ENCODE measurements around the gene TJP1.

The TJP1 gene

DNA sequence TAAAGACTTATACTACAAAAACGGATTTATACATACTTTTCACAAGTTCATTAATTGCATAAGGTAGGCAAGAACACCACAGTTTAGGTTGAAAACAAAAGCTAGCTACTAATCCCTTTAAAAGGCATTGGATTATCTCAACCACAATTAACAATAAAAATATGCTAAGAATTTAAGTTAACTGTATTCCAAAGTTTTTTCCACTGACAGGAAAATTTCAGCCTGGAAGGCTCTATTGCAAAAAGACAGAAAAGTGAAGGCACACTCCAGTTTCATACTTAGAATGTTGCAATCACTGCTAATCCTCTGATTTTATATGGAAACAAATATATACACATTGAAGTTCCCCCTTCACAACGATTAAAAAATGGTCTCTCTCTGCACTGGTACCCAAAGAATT, 71.5 kb downstream of the TJP1 start:
- DNase-seq (ENCODE audit: extremely low read depth, low read depth) = no peak
- TF ChIP-seq, protein P1, sequence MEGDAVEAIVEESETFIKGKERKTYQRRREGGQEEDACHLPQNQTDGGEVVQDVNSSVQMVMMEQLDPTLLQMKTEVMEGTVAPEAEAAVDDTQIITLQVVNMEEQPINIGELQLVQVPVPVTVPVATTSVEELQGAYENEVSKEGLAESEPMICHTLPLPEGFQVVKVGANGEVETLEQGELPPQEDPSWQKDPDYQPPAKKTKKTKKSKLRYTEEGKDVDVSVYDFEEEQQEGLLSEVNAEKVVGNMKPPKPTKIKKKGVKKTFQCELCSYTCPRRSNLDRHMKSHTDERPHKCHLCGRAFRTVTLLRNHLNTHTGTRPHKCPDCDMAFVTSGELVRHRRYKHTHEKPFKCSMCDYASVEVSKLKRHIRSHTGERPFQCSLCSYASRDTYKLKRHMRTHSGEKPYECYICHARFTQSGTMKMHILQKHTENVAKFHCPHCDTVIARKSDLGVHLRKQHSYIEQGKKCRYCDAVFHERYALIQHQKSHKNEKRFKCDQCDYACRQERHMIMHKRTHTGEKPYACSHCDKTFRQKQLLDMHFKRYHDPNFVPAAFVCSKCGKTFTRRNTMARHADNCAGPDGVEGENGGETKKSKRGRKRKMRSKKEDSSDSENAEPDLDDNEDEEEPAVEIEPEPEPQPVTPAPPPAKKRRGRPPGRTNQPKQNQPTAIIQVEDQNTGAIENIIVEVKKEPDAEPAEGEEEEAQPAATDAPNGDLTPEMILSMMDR (IDR thresholded peaks at IDR 0.05; ENCODE audit: low read depth, low read length) = no peak

DNA sequence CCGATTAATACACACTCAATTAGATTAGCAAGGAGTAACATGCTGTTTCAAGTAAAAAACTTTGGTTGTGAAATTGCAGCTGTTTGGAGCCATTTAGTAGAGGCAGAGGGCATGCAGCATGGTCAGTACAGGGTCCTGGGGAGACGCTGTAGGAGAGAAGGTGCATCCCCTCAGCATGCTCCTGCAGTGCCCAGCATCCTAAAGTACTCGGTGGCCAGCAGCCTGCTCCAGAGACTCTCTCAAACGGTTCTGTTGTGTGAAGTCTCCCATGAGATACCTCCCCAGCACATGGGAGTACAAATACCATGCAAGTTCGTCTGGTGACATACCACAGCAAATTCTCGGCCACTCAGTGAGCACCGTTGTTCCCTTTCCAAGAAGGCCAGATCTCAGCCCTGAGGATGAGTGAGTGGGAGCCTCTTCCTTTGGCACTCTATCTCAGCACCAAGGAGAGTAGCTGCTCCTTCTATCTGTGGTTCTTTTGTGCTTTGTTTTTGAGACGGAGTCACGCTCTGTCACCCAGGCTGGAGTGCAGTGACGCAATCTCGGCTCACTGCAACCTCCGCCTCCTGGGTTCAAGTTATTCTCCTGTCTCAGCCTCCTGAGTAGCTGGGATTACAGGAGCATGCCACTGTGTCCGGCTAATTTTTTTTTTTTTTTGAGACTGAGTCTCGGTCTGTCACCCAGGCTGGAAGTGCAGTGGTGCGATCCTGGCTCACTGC, 72.7 kb downstream of the TJP1 start:
- TF ChIP-seq, protein P1 (IDR thresholded peaks at IDR 0.05; ENCODE audit: low read depth, low read length) = no peak

DNA sequence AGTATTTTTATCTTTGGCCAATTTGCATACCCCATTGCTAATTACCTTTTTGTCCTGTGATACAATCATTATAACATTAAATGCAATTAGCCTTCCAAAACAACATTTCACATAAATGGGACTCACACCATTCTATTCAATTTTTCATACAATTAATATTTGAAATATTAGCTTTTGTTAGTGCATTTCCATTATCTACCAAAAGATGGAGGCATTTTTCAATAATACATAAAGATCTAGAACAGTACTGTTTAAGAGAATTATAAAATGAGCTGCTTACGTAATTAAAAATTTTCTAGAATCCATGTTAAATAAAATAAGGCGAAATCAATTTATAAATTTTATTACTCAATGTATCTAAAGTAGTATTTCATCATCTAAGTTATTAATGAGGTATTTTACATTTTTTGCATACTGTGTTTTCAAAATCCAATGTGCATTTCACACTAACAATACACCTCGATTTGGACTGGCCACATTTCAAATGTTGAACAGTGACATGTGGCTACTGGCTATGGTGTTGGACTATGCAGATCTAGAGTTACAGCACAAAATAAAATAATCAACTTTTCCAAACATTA, 74.3 kb downstream of the TJP1 start:
- TF ChIP-seq, protein P1 (IDR thresholded peaks at IDR 0.05; ENCODE audit: low read depth, low read length) = peak; percentile 35
- no peak for DNase-seq (ENCODE audit: extremely low read depth, low read depth)

More for the DNA sequence above, 72.7 kb downstream of the TJP1 start:
- no peak for DNase-seq (ENCODE audit: extremely low read depth, low read depth)

DNA sequence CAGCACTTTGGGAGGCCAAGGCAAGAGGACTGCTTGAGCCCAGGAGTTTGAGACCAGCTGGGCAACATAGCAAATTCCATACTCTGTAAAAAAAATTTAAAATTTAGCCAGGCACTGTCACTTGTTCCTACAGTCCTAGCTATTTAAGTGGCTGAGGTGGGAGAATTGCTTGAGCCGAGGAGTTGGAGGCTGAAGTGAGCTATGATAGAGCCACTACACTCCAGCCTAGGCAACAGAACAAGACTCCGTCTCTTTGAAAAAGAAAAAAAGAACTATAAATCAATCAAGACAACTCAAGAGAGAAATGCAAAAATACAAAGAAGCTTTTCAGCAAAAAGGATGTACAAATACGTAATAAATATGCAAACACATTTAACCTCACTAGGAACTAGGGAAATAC, 78.8 kb downstream of the TJP1 start:
- no peak for DNase-seq (ENCODE audit: extremely low read depth, low read depth)
- TF ChIP-seq, protein P1 (IDR thresholded peaks at IDR 0.05; ENCODE audit: low read depth, low read length) = no peak

DNA sequence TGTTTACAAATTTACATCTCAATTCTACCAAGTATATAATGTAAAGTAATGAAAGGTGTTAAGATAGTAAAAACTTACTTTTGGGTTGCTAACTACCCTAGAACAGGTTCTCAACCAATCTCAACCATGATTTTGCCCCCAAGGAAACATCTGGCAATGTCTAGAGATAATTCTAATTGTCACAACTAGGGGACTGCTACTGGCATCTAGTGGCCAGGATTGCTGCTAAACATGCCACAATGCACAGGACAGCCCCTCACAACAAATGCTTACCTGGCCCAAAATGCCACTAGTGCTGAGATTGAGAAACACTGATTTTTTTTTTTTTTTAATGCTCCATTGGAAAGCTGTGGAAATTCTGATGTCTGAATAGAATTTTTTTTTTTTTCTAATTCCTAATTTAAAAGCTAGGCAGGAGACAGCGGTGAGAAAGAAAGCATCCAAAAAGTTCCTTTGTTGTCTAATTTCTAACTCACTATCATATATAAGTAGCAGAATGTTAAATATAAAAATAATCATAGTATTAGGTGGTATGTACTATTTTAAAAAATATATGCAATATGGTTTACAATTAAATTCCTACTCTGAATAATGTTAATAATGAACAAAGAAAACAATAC, 81.5 kb downstream of the TJP1 start:
- TF ChIP-seq, protein P1 (IDR thresholded peaks at IDR 0.05; ENCODE audit: low read depth, low read length) = no peak; the same call in 1 of the 2 replicates
- no peak for DNase-seq (ENCODE audit: extremely low read depth, low read depth)

DNA sequence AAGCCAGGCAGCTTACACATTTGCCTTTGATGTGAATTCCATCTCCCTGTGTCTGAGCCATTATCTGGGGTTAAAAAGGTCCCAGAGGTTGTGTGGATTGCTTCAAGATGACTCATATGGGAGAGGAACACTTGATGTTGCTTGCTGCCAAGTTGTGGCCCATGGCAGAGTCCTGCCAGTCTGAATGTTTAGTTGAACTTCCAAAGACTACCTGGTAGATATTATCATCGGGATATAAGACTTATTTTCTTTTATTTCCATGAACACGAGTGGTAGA, 85.6 kb downstream of the TJP1 start:
- no peak for DNase-seq (ENCODE audit: extremely low read depth, low read depth)
- TF ChIP-seq, protein P1 (IDR thresholded peaks at IDR 0.05; ENCODE audit: low read depth, low read length) = no peak

DNA sequence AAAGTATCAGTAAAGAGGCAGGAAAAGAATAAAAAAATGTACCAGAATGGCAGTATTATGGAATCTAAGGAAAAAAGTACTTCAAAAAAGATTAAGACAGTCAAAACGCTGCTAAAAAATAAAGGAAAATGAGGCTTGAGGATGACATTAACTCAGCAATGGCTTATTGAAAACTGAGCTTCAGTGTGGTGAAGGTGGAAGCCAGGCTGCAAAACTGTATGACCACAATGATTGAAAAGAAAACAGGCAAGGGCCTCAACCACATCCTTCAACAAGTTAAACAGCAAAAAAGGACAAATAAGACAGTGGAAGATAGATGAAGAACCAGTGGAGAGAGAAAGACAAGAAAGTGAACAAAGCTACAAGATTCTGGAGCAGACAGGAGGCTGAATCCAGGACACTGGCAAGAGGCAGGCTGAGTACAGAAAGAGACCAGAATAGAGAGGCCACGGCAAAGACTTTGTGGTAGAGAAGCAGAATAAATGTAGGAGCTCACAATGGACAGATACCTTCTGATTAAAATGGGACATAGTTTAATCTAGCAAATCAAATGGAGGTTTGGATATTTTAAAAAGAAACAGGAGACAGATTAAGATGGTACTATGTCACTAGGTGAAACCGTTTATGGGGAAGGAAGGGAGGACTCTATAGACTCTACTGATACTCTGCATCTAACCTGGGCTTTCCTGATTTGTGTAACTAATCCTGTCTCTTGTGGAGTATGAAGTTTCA, 86.1 kb downstream of the TJP1 start:
- TF ChIP-seq, protein P1 (IDR thresholded peaks at IDR 0.05; ENCODE audit: low read depth, low read length) = no peak
- no peak for DNase-seq (ENCODE audit: extremely low read depth, low read depth)
